Esophagus squamous epithelium (tissue), 5 donors: ENCODE measurements around the gene EPHA6. TPM values are rescaled to one million over a fixed set of nuclear protein-coding genes. Genes with fewer than 3 reads are reported as not detected.

Experiments
- DNase-seq: peaks from one replicate; lab custom pipeline; 2025; lab: John Stamatoyannopoulos, UW
- H3K27ac ChIP-seq, 4 donors: fragments of 200-600 bp; sonication (generic); one replicate each; pipeline ENCODE4 v1.5.1; 2016 to 2019; ENCODE audit warnings: mild to moderate bottlenecking in 1 of 4
- H3K27me3 ChIP-seq, 4 donors: fragments of 200-600 bp; sonication (generic); 1 replicate in 3 of 4; 2 replicates in 1 of 4; pipeline versions ENCODE4 v1.5.1 to v1.6.0; 2017 to 2021; ENCODE audit warnings: antibody characterized with exemption in 1 of 4
- H3K36me3 ChIP-seq, 3 donors: fragments of 200-600 bp; sonication (generic); one replicate each; pipeline ENCODE4 v1.5.1; 2016 to 2019
- H3K4me1 ChIP-seq, 3 donors: fragments of 200-600 bp; sonication (generic); one replicate each; pipeline ENCODE4 v1.5.1; 2017 to 2019
- H3K4me3 ChIP-seq, 4 donors: fragments of 200-600 bp; sonication (generic); 1 replicate in 3 of 4; 2 replicates in 1 of 4; pipeline ENCODE4 v1.5.1; 2016 to 2019; ENCODE audit warnings: mild to moderate bottlenecking in 2 of 4, moderate library complexity in 1 of 4
- H3K9me3 ChIP-seq, 3 donors: fragments of 200-600 bp; sonication (generic); one replicate each; pipeline ENCODE4 v1.5.1; 2016 to 2019
- POLR2A ChIP-seq, 4 donors: fragments of 450-650 bp; IDR thresholded peaks; one replicate each; pipeline ENCODE4 v1.6.1; 2017; ENCODE audit warnings: antibody characterized with exemption in 4 of 4, mild to moderate bottlenecking in 4 of 4, moderate library complexity in 3 of 4
- WGBS, 2 donors: methylation state at CpG; one replicate each; pipeline ENCODE4 v1.1.5; 2018; 5-methylcytosine and 5-hydroxymethylcytosine counted together
- intact Hi-C: fragments of 100-400 bp; cut with DNase I; formaldehyde crosslinking; loops from one replicate; pipeline ENCODE4 v1.15.0; 2022
- total RNA-seq, 4 donors: library from RNA; depleted of rRNA; stranded (reverse); fragments of >200 nt; gene quantifications; one replicate each; pipeline ENCODE4 v1.1.0, GENCODE V29; 2016
- TF ChIP-seq, protein P1 (sequence below), 6 experiments: fragments of 450-650 bp in 4 of 6; fragments of 200-600 bp in 2 of 6; sonication (generic) in 2 of 6; IDR thresholded peaks; one replicate each; pipeline ENCODE4 v1.5.1; 2016 to 2019; ENCODE audit warnings: antibody characterized with exemption in 6 of 6, mild to moderate bottlenecking in 4 of 6, moderate library complexity in 4 of 6
- donor health status: DM: yes; HTN: yes; CAD: no.

Gene EPHA6
- total RNA-seq, 4 donors from 2014 or later = 0.34 to 2.9 (median 1.5) TPM

DNA sequence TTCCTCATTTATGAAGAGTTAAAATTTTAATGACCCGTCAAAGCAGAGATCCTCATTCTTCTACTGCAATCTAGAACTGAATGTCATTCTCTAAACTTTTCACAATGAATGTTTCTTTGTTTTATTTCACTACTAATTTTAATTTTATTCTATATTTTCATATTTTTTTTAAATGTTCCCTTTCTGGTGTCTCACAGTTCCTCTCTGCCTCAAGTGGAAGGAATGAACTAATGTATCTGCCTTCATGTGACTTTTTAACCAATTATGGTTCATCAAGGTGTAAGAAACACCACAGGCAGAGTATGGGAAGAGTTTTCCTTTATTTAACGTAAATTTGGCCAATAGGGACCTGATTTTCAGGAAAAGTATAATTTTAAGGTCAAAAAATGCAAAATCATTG, 441.7 kb downstream of the EPHA6 start:
- Histone ChIP-seq H3K36me3 (no peaks in the 10 kb centered on the region), H3K27me3 (no peaks in the 10 kb centered on the region), H3K9me3 (no peaks in the 10 kb centered on the region), H3K4me3 (no peak overlapping the region), H3K4me1 (no peaks in the 10 kb centered on the region), H3K27ac (no peak overlapping the region)
- intact Hi-C loops = no loop called here
- TF ChIP-seq, protein P1, sequence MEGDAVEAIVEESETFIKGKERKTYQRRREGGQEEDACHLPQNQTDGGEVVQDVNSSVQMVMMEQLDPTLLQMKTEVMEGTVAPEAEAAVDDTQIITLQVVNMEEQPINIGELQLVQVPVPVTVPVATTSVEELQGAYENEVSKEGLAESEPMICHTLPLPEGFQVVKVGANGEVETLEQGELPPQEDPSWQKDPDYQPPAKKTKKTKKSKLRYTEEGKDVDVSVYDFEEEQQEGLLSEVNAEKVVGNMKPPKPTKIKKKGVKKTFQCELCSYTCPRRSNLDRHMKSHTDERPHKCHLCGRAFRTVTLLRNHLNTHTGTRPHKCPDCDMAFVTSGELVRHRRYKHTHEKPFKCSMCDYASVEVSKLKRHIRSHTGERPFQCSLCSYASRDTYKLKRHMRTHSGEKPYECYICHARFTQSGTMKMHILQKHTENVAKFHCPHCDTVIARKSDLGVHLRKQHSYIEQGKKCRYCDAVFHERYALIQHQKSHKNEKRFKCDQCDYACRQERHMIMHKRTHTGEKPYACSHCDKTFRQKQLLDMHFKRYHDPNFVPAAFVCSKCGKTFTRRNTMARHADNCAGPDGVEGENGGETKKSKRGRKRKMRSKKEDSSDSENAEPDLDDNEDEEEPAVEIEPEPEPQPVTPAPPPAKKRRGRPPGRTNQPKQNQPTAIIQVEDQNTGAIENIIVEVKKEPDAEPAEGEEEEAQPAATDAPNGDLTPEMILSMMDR (IDR thresholded peaks at IDR 0.05) = no peak
- WGBS, 2 donors = 52 to 73% methylated on average over 2 of the region's 2 CpGs
- no peak for DNase-seq

DNA sequence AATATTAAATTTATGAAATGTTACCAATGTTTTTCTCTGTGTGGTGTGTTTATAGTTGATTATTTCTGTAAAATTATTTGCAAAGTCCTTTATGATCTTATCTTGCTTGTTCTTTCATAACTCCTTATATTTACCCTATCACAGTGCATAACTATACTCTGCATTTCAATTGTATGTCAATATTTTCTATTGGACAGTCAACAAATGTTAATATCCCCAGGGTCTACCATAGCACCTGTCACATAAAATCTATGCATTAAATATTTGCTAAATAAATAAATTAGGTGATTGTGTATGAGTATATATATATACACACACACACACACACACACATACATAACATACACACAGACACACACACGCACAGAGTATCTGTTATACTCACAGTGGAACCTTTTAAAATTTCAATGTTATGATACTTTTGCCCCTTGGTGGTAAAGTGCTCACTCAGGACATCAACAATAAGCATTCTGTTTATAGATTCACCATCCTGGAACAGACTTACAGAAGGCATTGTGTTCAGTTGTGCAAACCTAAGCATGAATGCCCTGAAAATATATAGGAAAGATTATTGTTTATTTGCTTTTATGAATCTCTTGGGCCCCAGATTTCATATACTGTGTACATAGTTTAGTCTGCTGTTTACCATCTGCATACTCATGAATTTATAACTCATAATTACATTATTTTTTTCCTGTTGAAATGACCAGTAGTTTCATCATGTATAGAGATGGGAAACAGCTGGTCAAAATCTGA, 443.7 kb downstream of the EPHA6 start:
- Histone ChIP-seq H3K27me3 (no peaks in the 10 kb centered on the region), H3K4me3 (no peak overlapping the region), H3K9me3 (no peaks in the 10 kb centered on the region), H3K27ac (no peak overlapping the region), H3K4me1 (no peaks in the 10 kb centered on the region), H3K36me3 (no peaks in the 10 kb centered on the region)
- no peak for TF ChIP-seq POLR2A (IDR thresholded peaks at IDR 0.05)
- WGBS, 2 donors = 71 to 79% methylated on average over 1 of the region's 1 CpG
- DNase-seq = no peak
- intact Hi-C loops = no loop called here

DNA sequence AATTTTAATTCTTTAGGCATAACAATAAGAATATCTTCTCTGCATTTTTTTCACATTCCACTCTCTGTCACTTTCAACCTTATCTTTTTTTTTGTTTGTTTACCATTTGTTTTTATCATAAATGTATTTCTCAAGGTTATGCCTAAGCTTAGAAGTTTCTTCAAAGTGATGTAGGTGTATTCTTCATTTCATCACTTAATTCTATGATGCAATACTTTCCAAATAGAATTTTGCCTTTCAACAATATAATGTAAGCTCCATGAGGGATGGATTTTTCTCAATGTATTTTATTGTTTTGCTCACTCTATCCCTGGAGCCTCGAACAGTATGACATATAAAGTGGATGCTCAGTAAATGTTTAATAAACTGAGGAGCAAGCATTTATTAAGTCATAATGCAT, 444.9 kb downstream of the EPHA6 start:
- Histone ChIP-seq H3K27me3 (no peaks in the 10 kb centered on the region), H3K36me3 (no peaks in the 10 kb centered on the region), H3K4me3 (no peak overlapping the region), H3K27ac (no peak overlapping the region), H3K9me3 (no peaks in the 10 kb centered on the region), H3K4me1 (no peaks in the 10 kb centered on the region)
- TF ChIP-seq, protein P1 (IDR thresholded peaks at IDR 0.05) = no peak
- TF ChIP-seq POLR2A (IDR thresholded peaks at IDR 0.05) = no peak
- intact Hi-C loops = no loop called here
- 55 to 69% methylated on average over 1 of the region's 1 CpG for WGBS, 2 donors
- no peak for DNase-seq

DNA sequence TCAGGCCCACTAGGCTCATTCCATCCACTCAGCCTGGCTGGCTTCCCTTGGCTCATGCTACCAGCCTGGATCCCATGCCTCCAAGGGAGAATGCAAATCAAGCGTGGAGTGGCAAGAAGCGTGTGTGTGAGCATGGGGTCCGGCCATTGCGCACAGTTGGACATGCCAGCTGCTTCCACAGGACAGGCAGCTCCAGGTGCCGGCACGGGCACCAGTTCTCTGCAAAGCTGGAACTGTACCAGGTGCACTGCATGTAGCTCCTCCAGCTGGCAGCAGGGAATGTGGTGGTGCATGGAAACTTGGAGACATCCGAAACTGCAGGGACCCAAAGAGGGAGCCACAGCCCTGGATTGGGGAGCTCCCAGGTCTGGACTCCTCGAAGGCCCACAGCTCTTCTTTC, 449.8 kb downstream of the EPHA6 start:
- H3K27ac ChIP-seq = no peak overlapping the region
- H3K36me3 ChIP-seq = no peaks in the 10 kb centered on the region
- no peaks in the 10 kb centered on the region for H3K9me3 ChIP-seq
- no peak for TF ChIP-seq POLR2A (IDR thresholded peaks at IDR 0.05)
- TF ChIP-seq, protein P1 (IDR thresholded peaks at IDR 0.05) = no peak
- peaks cover 0 to 5% (median 0%) of the 10 kb centered on the region in 3 donors for H3K4me1 ChIP-seq
- WGBS, 2 donors = 67 to 89% methylated on average over 1 to 6 of the region's 8 CpGs
- no peak for DNase-seq
- intact Hi-C loops = no loop called here
- H3K4me3 ChIP-seq = no peak overlapping the region
- no peaks in the 10 kb centered on the region for H3K27me3 ChIP-seq

DNA sequence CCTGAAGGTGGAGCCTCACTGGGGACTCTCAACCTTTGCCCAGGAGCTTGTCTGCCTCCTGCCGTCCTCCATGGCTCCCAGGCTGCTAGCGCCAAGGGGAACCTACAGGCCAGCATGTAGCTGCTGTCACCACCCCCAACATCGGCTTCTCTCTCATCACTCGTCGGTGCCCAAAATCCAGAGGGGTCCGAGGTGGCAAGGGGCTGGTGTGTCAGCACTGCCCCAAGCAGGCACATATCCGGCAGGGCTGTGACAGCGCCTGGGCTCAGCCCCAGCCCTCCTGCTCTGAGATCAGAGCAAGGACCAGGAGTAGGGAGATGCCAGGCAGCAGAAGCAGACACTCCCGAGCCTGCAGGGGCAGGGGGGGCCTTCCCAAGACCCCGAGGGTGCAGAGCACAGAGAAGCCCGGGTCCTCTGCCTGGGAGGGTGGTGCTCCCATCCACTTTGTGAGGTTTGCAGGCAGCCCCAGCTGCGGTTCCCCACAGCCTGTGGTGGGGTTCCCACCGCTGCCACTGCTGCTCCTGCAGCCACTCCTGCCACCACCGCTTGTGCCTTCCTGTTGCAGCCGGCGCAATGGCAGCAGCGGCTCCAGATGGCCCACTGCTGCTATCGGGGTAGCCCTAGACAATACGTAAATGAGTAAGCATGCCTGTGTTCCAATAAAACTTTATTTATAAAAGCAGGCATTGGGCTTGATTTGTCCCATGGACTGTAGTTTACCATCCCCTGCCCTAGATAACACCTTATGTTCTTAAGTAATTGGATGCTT, 451.0 kb downstream of the EPHA6 start:
- intact Hi-C loops = no loop called here
- no peak for TF ChIP-seq POLR2A (IDR thresholded peaks at IDR 0.05)
- TF ChIP-seq, protein P1 (IDR thresholded peaks at IDR 0.05) = no peak

More for the DNA sequence above, 451.0 kb downstream of the EPHA6 start:
- Histone ChIP-seq H3K4me1 (peaks cover 0 to 5% (median 0%) of the 10 kb centered on the region in 3 donors), H3K9me3 (no peaks in the 10 kb centered on the region), H3K36me3 (no peaks in the 10 kb centered on the region), H3K27ac (no peak overlapping the region), H3K27me3 (no peaks in the 10 kb centered on the region), H3K4me3 (no peak overlapping the region)
- 87 to 94% methylated on average over 7 to 10 of the region's 19 CpGs for WGBS, 2 donors
- DNase-seq = no peak
